GM21447 (cell line): Measurements from ENCODE around the gene SLC22A1.

Source experiments
- ATAC-seq: cut with Tn5 transposase; IDR thresholded peaks from one replicate; pipeline ENCODE4 v1.9.1; 2021; ENCODE audit not compliant: unreplicated experiment

The SLC22A1 gene

GRCh38 chr6:160207618-160208017 lies 86.0 kb downstream of the SLC22A1 start:
- ATAC-seq, result no peak
